Measurements from ENCODE around the gene PLXNA2. TPM values are rescaled to one million over a fixed set of nuclear protein-coding genes. Genes with fewer than 3 reads are reported as not detected.

Gene PLXNA2
- total RNA-seq, 1 experiment from 2014 or later, result 34.8 TPM

- Histone ChIP-seq H3K36me3 (peaks cover 7% of the 10 kb centered on the region; the same call in 1 of the 2 replicates), H3K4me3 (no peak overlapping the region), H3K27ac (no peak overlapping the region), H3K9me3 (replicated peaks) (no peaks in the 10 kb centered on the region), H3K4me1 (0 out of 2 replicates have a peak, but pooled peaks cover 3% of the 10 kb centered on the region), H3K27me3 (no peaks in the 10 kb centered on the region)
- DNase-seq, result no peak
These were observed 95.0 kb downstream of the PLXNA2 start for GRCh38 chr1:208149213-208149612.

GRCh38 chr1:208148380-208148779, 95.8 kb downstream of the PLXNA2 start:
- Histone ChIP-seq H3K4me3 (no peak overlapping the region), H3K9me3 (replicated peaks) (no peaks in the 10 kb centered on the region), H3K27ac (no peak overlapping the region), H3K36me3 (peaks cover 7% of the 10 kb centered on the region; the same call in 1 of the 2 replicates), H3K27me3 (no peaks in the 10 kb centered on the region), H3K4me1 (0 out of 2 replicates have a peak, but pooled peaks cover 3% of the 10 kb centered on the region)
- DNase-seq, result no peak

DNA sequence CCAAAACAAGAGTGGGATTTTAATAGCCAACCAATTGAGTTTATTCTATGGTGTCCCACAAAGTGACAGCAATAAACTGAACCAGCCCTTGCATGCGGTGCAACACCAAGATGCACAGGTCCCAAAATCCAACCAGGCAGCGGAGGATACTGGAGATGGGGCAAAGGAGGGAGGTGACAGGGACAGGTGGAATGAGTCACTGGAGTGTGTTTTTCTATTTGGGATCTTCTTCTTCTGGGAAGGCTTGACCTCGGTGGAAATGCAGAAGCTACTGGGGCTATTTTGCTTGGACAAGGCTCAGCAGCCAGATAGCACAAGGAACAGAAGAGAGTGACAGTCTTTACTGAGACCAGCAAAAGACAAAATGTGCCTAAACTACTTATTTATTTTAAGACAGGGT, 97.5 kb downstream of the PLXNA2 start:
- no peak overlapping the region for H3K4me3 ChIP-seq
- H3K4me1 ChIP-seq, result 0 out of 2 replicates have a peak, but pooled peaks cover 3% of the 10 kb centered on the region
- H3K27me3 ChIP-seq, result no peaks in the 10 kb centered on the region
- no peak overlapping the region for H3K27ac ChIP-seq
- H3K36me3 ChIP-seq, result peaks cover 9% of the 10 kb centered on the region
- DNase-seq, result peak in 1 of 2 experiments; percentile 18
- H3K9me3 ChIP-seq (replicated peaks), result no peaks in the 10 kb centered on the region

- Histone ChIP-seq H3K4me3 (no peak overlapping the region), H3K9me3 (replicated peaks) (no peaks in the 10 kb centered on the region), H3K27me3 (no peaks in the 10 kb centered on the region), H3K27ac (no peak overlapping the region), H3K4me1 (0 out of 2 replicates have a peak, but pooled peaks cover 3% of the 10 kb centered on the region), H3K36me3 (peaks cover 18% of the 10 kb centered on the region)
- DNase-seq, result no peak
These were observed 99.0 kb downstream of the PLXNA2 start for GRCh38 chr1:208145167-208145566.

- H3K36me3 ChIP-seq, result peaks cover 26% of the 10 kb centered on the region
- H3K4me1 ChIP-seq, result 0 out of 2 replicates have a peak, but pooled peaks cover 3% of the 10 kb centered on the region
- no peaks in the 10 kb centered on the region for H3K27me3 ChIP-seq
- no peaks in the 10 kb centered on the region for H3K9me3 ChIP-seq (replicated peaks)
- H3K4me3 ChIP-seq, result no peak overlapping the region
- no peak for DNase-seq
- no peak overlapping the region for H3K27ac ChIP-seq
These were observed 101.4 kb downstream of the PLXNA2 start for GRCh38 chr1:208142590-208143382.

DNA sequence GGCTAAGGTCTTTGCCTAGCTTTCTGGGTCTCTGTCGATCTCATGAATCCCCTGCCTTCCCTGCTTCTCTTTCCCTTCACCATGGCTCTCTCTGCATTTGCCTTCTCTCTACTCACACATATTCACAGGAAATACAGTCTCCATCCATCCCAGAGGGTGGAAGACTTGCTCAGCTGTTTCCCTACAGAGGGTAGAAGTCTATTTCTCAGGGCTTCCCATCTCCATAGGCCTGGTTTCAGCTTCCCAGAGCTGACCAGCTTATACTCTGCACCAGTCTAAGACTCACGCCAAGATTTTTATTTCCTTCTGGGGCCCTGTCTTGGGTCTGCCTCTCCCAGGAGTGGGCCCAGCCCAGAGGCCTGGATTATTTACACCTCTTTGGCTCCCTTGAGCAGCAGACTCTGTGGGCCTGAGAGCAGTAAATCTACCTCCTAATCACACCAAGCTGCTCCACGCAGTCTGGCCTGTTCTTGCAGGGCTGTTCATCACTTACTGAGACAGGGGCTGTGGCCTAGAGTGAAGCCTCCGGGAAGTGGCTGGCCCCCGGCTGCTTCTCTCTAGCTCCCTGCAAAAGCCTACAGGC, 102.5 kb downstream of the PLXNA2 start:
- DNase-seq, result no peak
- Histone ChIP-seq H3K27ac (no peak overlapping the region), H3K4me3 (no peak overlapping the region), H3K4me1 (peaks cover 5% of the 10 kb centered on the region; the same call in 1 of the 2 replicates), H3K27me3 (no peaks in the 10 kb centered on the region), H3K36me3 (peaks cover 26% of the 10 kb centered on the region), H3K9me3 (replicated peaks) (no peaks in the 10 kb centered on the region)

DNA sequence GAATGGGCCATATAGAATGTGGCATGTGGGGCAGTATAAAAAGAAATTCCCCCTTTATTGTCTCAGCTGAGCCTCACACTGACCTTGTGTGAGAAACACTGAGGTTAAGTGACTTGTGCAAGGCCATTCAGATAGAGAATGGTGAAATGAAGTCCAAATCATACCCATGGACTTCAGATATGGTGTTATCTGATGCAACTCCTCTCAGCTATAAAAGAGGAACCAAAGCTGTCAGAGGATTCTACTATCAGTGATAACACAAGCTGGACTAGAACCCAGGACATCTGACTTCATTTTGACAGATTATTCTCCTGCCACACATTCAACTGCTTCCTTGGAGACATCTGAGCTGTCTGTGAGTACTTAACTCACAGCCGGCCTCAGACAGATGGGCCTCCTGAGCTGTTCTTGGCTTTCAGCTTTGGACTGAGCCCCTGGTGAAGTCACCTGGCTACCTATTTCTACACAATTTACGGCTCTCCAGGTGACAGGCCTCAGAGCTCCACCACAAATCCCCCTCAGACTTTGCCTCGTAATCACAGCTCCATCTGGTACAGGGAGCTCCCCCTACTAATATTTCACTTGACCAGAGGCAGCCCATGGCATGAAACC, 104.6 kb downstream of the PLXNA2 start:
- Histone ChIP-seq H3K4me3 (no peak overlapping the region), H3K4me1 (peaks cover 4% of the 10 kb centered on the region; the same call in 1 of the 2 replicates)
- no peak for DNase-seq

GRCh38 chr1:208137193-208137592, 107.0 kb downstream of the PLXNA2 start:
- Histone ChIP-seq H3K36me3 (peaks cover 32% of the 10 kb centered on the region), H3K27me3 (no peaks in the 10 kb centered on the region), H3K27ac (no peak overlapping the region), H3K4me3 (no peak overlapping the region), H3K9me3 (replicated peaks) (no peaks in the 10 kb centered on the region), H3K4me1 (peaks cover 4% of the 10 kb centered on the region; the same call in 1 of the 2 replicates)
- peak in 1 of 2 experiments; percentile 39 for DNase-seq

More for the DNA sequence above, 104.6 kb downstream of the PLXNA2 start:
- H3K9me3 ChIP-seq (replicated peaks), result no peaks in the 10 kb centered on the region
- no peaks in the 10 kb centered on the region for H3K27me3 ChIP-seq
- peaks cover 32% of the 10 kb centered on the region for H3K36me3 ChIP-seq
- no peak overlapping the region for H3K27ac ChIP-seq

DNA sequence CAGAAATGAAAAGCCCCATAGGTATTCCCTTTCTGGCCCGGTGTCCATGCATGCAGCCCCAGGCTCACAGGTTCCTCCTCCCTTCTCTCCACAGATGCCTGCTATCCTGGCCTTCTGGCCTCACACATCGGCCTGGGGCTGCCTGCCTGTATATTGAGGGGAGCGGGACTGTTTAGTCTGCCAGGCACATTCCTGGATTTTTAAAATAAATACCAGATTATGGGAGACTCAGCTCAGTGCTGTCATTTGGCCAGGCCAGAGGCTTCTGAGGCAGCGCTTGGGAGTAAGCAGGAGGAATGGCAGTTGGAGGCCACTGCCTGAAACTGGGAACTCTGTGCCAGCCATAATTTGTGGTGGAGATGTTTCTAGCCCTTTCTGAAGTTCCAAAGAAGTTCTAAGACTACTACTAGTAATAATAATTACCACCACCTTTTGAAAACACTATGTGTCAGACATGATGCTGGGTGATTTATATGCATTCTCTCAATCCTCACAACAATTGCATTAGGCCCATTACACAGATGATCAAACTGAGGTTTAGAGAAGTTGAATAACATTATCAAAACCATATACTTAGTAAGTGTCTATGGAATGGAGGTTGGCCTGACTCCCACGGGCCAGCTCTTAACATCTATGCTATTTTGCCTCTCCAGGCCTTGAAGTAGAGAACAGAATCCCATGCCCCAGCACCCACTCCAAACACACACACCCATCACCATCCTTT, 107.6 kb downstream of the PLXNA2 start:
- peaks cover 29% of the 10 kb centered on the region for H3K36me3 ChIP-seq
- peaks cover 4% of the 10 kb centered on the region; the same call in 1 of the 2 replicates for H3K4me1 ChIP-seq
- no peak for DNase-seq
- no peaks in the 10 kb centered on the region for H3K27me3 ChIP-seq
- no peak overlapping the region for H3K27ac ChIP-seq
- H3K9me3 ChIP-seq (replicated peaks), result no peaks in the 10 kb centered on the region
- no peak overlapping the region for H3K4me3 ChIP-seq

GRCh38 chr1:208135354-208135753, 108.8 kb downstream of the PLXNA2 start:
- no peaks in the 10 kb centered on the region for H3K27me3 ChIP-seq
- no peak for DNase-seq
- H3K4me1 ChIP-seq, result peaks cover 4% of the 10 kb centered on the region; the same call in 1 of the 2 replicates
- H3K27ac ChIP-seq, result no peak overlapping the region
- no peak overlapping the region for H3K4me3 ChIP-seq
- peaks cover 19% of the 10 kb centered on the region for H3K36me3 ChIP-seq
- H3K9me3 ChIP-seq (replicated peaks), result no peaks in the 10 kb centered on the region

GRCh38 chr1:208134491-208134890, 109.7 kb downstream of the PLXNA2 start:
- no peak overlapping the region for H3K27ac ChIP-seq
- peaks cover 15% of the 10 kb centered on the region for H3K36me3 ChIP-seq
- no peaks in the 10 kb centered on the region for H3K27me3 ChIP-seq
- peaks cover 4% of the 10 kb centered on the region; the same call in 1 of the 2 replicates for H3K4me1 ChIP-seq
- DNase-seq, result no peak
- H3K9me3 ChIP-seq (replicated peaks), result no peaks in the 10 kb centered on the region
- H3K4me3 ChIP-seq, result no peak overlapping the region

GRCh38 chr1:208133355-208133754, 110.8 kb downstream of the PLXNA2 start:
- no peaks in the 10 kb centered on the region for H3K9me3 ChIP-seq (replicated peaks)
- H3K27ac ChIP-seq, result no peak overlapping the region
- H3K27me3 ChIP-seq, result no peaks in the 10 kb centered on the region
- H3K4me1 ChIP-seq, result peaks cover 4% of the 10 kb centered on the region; the same call in 1 of the 2 replicates
- H3K36me3 ChIP-seq, result peaks cover 9% of the 10 kb centered on the region
- no peak for DNase-seq
- no peak overlapping the region for H3K4me3 ChIP-seq

DNA sequence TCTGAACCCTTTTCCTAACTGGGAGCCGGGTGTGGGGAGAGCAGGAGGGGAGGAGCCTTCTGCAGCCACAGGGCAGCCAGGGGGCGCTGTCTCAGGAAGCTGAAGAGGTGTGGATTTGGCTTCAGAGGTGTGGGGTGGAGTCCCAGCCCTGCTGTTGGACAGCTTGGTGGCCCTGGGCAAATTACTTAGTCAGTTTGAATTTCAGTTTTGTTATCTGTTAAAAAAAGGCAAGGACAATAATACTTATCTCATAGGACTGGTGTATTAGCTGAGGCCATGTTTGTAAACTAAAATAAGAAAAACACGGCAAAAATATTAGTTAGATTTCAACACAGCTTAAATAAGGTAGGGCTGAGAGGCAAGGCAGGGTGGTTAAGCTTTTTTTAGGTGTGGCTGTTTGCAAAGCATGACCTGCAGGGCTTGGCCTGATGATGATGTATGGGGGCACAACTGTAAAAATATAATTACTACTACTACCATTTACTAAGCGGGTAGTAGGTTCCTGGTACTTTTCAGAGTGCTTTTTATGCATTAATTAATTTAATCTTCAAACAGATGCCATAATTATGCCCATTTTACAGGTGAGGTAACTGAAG, 111.8 kb downstream of the PLXNA2 start:
- Histone ChIP-seq H3K27ac (no peak overlapping the region), H3K4me1 (peaks cover under 1% of the 10 kb centered on the region; the same call in 1 of the 2 replicates), H3K36me3 (peaks cover 6% of the 10 kb centered on the region), H3K27me3 (no peaks in the 10 kb centered on the region), H3K9me3 (replicated peaks) (no peaks in the 10 kb centered on the region), H3K4me3 (no peak overlapping the region)
- DNase-seq, result peak; percentile 78 to 82

Data from SJCRH30 (cell line).